ENCODE measurements around the gene BEGAIN. TPM values are rescaled to one million over a fixed set of nuclear protein-coding genes. Genes with fewer than 3 reads are reported as not detected.

BEGAIN gene
- polyA plus RNA-seq, 1 donor from 2014 or later = 10.9 TPM

DNA sequence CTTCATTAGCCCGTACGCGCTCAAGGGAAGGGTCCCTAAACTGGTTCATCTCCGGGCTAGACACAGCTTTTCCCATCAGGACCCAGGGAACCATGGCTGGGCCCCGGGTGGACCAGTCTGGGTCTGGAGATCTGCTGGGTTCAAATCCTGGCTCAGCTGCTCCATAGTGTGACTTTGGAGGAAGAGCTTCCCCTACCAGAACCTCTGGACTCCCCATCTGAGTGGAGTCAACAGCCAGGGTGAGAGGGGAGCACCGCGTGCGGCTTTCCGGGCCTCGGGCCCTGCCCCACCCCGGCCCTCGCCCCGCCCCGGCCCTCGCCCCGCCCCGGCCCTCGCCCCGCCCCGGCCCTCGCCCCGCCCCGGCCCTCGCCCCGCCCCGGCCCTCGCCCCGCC lies 41.2 kb downstream of the BEGAIN start:
- Histone ChIP-seq H3K4me3 (ENCODE audit: low read length) (no peak overlapping the region), H3K27me3 (ENCODE audit: insufficient read depth, low read depth, low read length) (no peaks in the 10 kb centered on the region), H3K4me2 (ENCODE audit: low read length) (no peak overlapping the region)

DNA sequence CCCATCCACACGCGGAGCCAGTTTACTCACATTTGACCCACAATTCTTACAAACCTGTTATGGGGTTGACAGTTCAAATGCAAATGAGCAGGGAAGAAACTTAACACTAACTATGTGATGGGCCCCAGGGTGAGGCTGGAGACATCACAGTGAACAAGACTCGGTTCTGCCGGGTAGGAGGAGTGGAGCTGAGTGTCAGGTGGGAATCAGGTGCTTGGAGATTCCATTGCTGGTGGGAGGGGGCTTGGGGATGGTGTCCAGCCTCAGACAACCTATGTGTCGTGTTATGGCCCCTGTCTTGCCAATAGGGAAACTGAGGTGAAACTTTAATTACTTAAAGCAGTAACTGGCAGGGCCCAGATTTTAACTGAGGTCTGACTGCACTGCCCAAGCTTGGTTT lies 41.9 kb downstream of the BEGAIN start:
- H3F3A ChIP-seq (ENCODE audit: insufficient read depth, low read length, poor library complexity, severe bottlenecking) = no peaks in the 10 kb centered on the region
- H4K20me1 ChIP-seq (ENCODE audit: insufficient read depth) = no peaks in the 10 kb centered on the region
- H3K4me3 ChIP-seq (ENCODE audit: low read length) = no peak overlapping the region
- H3K4me2 ChIP-seq (ENCODE audit: low read length) = no peak overlapping the region
- no peak overlapping the region for H3K27ac ChIP-seq (ENCODE audit: low read length)
- no peaks in the 10 kb centered on the region for H3K9me2 ChIP-seq (ENCODE audit: insufficient read depth, low read length)
- no peaks in the 10 kb centered on the region for H3K9me3 ChIP-seq (ENCODE audit: low read length)
- TF ChIP-seq MXI1 (conservative IDR thresholded peaks at IDR 0.05; ENCODE audit: poor library complexity, severe bottlenecking) (no peak), EZH2 (IDR thresholded peaks at IDR 0.05; ENCODE audit: borderline replicate concordance, insufficient read depth, low read length, poor library complexity, severe bottlenecking) (no peak)
- TF ChIP-seq, protein P1, sequence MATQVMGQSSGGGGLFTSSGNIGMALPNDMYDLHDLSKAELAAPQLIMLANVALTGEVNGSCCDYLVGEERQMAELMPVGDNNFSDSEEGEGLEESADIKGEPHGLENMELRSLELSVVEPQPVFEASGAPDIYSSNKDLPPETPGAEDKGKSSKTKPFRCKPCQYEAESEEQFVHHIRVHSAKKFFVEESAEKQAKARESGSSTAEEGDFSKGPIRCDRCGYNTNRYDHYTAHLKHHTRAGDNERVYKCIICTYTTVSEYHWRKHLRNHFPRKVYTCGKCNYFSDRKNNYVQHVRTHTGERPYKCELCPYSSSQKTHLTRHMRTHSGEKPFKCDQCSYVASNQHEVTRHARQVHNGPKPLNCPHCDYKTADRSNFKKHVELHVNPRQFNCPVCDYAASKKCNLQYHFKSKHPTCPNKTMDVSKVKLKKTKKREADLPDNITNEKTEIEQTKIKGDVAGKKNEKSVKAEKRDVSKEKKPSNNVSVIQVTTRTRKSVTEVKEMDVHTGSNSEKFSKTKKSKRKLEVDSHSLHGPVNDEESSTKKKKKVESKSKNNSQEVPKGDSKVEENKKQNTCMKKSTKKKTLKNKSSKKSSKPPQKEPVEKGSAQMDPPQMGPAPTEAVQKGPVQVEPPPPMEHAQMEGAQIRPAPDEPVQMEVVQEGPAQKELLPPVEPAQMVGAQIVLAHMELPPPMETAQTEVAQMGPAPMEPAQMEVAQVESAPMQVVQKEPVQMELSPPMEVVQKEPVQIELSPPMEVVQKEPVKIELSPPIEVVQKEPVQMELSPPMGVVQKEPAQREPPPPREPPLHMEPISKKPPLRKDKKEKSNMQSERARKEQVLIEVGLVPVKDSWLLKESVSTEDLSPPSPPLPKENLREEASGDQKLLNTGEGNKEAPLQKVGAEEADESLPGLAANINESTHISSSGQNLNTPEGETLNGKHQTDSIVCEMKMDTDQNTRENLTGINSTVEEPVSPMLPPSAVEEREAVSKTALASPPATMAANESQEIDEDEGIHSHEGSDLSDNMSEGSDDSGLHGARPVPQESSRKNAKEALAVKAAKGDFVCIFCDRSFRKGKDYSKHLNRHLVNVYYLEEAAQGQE (IDR thresholded peaks at IDR 0.05; ENCODE audit: borderline replicate concordance) = no peak
- TF ChIP-seq, protein P2, sequence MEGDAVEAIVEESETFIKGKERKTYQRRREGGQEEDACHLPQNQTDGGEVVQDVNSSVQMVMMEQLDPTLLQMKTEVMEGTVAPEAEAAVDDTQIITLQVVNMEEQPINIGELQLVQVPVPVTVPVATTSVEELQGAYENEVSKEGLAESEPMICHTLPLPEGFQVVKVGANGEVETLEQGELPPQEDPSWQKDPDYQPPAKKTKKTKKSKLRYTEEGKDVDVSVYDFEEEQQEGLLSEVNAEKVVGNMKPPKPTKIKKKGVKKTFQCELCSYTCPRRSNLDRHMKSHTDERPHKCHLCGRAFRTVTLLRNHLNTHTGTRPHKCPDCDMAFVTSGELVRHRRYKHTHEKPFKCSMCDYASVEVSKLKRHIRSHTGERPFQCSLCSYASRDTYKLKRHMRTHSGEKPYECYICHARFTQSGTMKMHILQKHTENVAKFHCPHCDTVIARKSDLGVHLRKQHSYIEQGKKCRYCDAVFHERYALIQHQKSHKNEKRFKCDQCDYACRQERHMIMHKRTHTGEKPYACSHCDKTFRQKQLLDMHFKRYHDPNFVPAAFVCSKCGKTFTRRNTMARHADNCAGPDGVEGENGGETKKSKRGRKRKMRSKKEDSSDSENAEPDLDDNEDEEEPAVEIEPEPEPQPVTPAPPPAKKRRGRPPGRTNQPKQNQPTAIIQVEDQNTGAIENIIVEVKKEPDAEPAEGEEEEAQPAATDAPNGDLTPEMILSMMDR (IDR thresholded peaks at IDR 0.05; ENCODE audit: poor library complexity, severe bottlenecking) = no peak
- H3K27me3 ChIP-seq (ENCODE audit: insufficient read depth, low read depth, low read length) = no peaks in the 10 kb centered on the region
- no peaks in the 10 kb centered on the region for H3K36me3 ChIP-seq (ENCODE audit: insufficient read depth, low read length)
- H2AFZ ChIP-seq (ENCODE audit: low read depth, low read length) = no peak overlapping the region
- no peaks in the 10 kb centered on the region for H3K79me2 ChIP-seq (replicated peaks; ENCODE audit: insufficient read depth, low read length)
- no peak overlapping the region for H3K9ac ChIP-seq (ENCODE audit: low read length)

More for the DNA sequence above, 41.2 kb downstream of the BEGAIN start:
- Histone ChIP-seq H3K9me3 (ENCODE audit: low read length) (no peaks in the 10 kb centered on the region), H3F3A (ENCODE audit: insufficient read depth, low read length, poor library complexity, severe bottlenecking) (no peaks in the 10 kb centered on the region), H3K9me2 (ENCODE audit: insufficient read depth, low read length) (no peaks in the 10 kb centered on the region), H3K27ac (ENCODE audit: low read length) (no peak overlapping the region), H4K20me1 (ENCODE audit: insufficient read depth) (no peaks in the 10 kb centered on the region), H3K36me3 (ENCODE audit: insufficient read depth, low read length) (no peaks in the 10 kb centered on the region), H3K9ac (ENCODE audit: low read length) (no peak overlapping the region), H3K79me2 (replicated peaks; ENCODE audit: insufficient read depth, low read length) (no peaks in the 10 kb centered on the region), H2AFZ (ENCODE audit: low read depth, low read length) (no peak overlapping the region)
- TF ChIP-seq, protein P2 (IDR thresholded peaks at IDR 0.05; ENCODE audit: poor library complexity, severe bottlenecking) = no peak
- no peak for TF ChIP-seq EZH2 (IDR thresholded peaks at IDR 0.05; ENCODE audit: borderline replicate concordance, insufficient read depth, low read length, poor library complexity, severe bottlenecking)
- TF ChIP-seq RAD21 (conservative IDR thresholded peaks at IDR 0.05) = no peak
- TF ChIP-seq SMC3 (conservative IDR thresholded peaks at IDR 0.05; ENCODE audit: poor library complexity) = no peak
